NCI-H1436 (cell line): ENCODE results near the gene MAPKAPK5.
A peak's percentile ranks its signal among the peaks of the same experiment; 100 is the strongest.
"Not testable (repeated sequence)": the region's sequence is repeated elsewhere in the genome, so short reads cannot be mapped to it uniquely, and the experiment has no call there.

ENCODE experiments used
- DNase-seq: peaks from one replicate; lab custom pipeline; 2025; lab: John Stamatoyannopoulos, UW

Gene MAPKAPK5

GRCh38 chr12:111841750-111842555 is at the start of gene MAPKAPK5:
Gene MAPKAPK5, plus strand, starts transcription at chr12:111842228. Its CDS starts 506 bp downstream, at chr12:111842734.
- DNase-seq, result peak; percentile 89

- no peak for DNase-seq
These were observed 49.2 kb upstream of the MAPKAPK5 start for GRCh38 chr12:111792856-111793235.

GRCh38 chr12:111798182-111798581 is 43.8 kb upstream of the MAPKAPK5 start:
- DNase-seq, result no peak

- no peak for DNase-seq
These were observed 42.3 kb upstream of the MAPKAPK5 start for GRCh38 chr12:111799758-111800157.

GRCh38 chr12:111803038-111803626 is 38.9 kb upstream of the MAPKAPK5 start:
- no peak for DNase-seq

- DNase-seq, result no peak
These were observed 38.2 kb upstream of the MAPKAPK5 start for GRCh38 chr12:111803851-111804250.

GRCh38 chr12:111806304-111806703 is 35.7 kb upstream of the MAPKAPK5 start:
- DNase-seq, result no peak

GRCh38 chr12:111807232-111807631 is 34.8 kb upstream of the MAPKAPK5 start:
- no peak for DNase-seq

GRCh38 chr12:111812881-111813741 is 28.9 kb upstream of the MAPKAPK5 start:
- DNase-seq, result peak; percentile 81

- DNase-seq, result no peak
These were observed 25.9 kb upstream of the MAPKAPK5 start for GRCh38 chr12:111816065-111816615.

- DNase-seq, result not testable (repeated sequence)
These were observed 25.1 kb upstream of the MAPKAPK5 start for GRCh38 chr12:111816898-111817297.

- no peak for DNase-seq
These were observed 23.7 kb upstream of the MAPKAPK5 start for GRCh38 chr12:111818340-111818739.

- peak; percentile 51 for DNase-seq
These were observed 22.6 kb upstream of the MAPKAPK5 start for GRCh38 chr12:111819191-111820158.

GRCh38 chr12:111820828-111821227 is 21.2 kb upstream of the MAPKAPK5 start:
- not testable (repeated sequence) for DNase-seq

GRCh38 chr12:111822886-111823285 is 19.1 kb upstream of the MAPKAPK5 start:
- DNase-seq, result no peak

GRCh38 chr12:111823891-111824290 is 18.1 kb upstream of the MAPKAPK5 start:
- DNase-seq, result no peak

GRCh38 chr12:111824312-111824711 is 17.7 kb upstream of the MAPKAPK5 start:
- not testable (repeated sequence) for DNase-seq

- DNase-seq, result no peak
These were observed 16.5 kb upstream of the MAPKAPK5 start for GRCh38 chr12:111825509-111825908.

- no peak for DNase-seq
These were observed 15.7 kb upstream of the MAPKAPK5 start for GRCh38 chr12:111826316-111826715.

GRCh38 chr12:111826992-111827391 is 15.0 kb upstream of the MAPKAPK5 start:
- no peak for DNase-seq

GRCh38 chr12:111827907-111828306 is 14.1 kb upstream of the MAPKAPK5 start:
- no peak for DNase-seq
